CD4-positive, alpha-beta T cell treated with Interleukin-10 for 1 hour (primary cell): ENCODE measurements around the gene SYNGR3.
A peak's percentile ranks its signal among the peaks of the same experiment; 100 is the strongest.
"Not testable (repeated sequence)": the region's sequence is repeated elsewhere in the genome, so short reads cannot be mapped to it uniquely, and the experiment has no call there.

Experiments used
- DNase-seq: peaks from one replicate; pipeline ENCODE4 v3.0.0-alpha.2; 2020

SYNGR3 gene

DNA sequence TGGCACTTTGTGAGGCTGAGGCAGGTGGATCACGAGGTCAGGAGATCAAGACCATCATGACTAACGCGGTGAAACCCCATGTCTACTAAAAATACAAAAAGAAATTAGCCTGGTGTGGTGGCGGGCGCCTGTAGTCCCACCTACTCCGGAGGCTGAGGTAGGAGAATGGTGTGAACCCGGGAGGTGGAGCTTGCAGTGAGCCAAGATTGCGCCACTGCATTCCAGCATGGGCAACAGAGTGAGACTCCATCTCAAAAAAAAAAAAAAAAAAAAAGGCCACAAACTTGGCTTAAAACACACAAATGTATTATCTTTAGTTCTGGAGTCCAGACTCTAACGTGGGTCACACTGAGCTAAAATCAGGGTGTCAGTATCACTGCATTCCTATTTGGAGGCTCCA, 22.0 kb downstream of the SYNGR3 start:
- not testable (repeated sequence) for DNase-seq

DNA sequence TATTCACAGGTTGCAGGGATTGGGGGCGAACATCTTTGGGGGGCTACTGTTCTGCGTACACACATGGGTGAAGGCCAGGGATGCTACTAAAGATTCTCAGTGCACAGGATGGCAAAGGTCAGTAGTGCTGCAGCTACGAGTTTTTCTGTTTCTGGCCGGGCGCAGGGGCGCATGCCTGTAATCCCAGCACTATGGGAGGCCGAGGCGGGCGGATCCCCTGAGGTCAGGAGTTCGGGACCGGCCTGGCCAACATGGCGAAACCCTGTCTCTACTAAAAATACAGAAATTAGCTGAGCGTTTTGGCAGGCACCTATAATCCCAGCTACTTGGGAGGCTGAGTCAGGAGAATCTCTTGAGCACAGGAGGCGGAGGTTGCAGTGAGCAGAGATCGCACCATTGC, 23.8 kb downstream of the SYNGR3 start:
- DNase-seq = no peak

DNA sequence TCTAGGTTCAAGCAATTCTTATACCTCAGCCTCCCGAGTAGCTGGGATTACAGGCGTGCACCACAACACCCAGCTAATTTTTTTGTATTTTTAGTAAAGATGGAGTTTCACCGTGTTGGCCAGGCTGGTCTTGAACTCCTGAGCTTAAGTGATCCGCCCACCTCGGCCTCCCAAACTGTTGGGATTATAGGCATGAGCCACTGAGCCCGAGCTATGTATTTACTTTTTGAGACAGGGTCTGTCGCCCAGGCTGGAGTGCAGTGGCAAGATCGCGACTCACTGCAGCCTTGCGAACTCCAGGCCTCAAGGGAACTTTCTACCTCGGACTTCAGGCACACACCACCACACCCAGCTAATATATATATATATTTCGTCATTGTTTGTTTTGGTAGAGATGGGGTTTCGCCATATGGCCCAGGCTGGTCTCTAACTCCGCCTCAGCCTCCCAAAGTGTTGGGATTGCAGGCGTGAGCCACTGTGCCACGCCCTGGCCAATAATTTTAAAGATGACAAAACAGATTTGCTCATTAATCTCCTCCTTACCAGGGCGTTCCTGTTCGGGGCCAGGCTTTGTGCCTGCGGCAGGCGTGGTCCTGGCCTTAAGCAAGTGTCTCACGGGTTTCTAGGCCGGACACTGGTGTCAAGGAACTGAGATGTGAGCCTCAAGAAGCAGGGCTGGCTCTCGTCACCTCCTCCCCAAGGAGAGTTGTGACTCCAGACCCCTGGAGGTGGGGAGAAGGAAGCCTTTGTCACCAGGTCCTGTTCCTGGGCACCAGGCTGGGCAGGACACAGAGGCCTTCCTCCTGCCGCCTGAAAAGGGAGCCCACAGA, 25.6 kb downstream of the SYNGR3 start:
- DNase-seq = no peak

DNA sequence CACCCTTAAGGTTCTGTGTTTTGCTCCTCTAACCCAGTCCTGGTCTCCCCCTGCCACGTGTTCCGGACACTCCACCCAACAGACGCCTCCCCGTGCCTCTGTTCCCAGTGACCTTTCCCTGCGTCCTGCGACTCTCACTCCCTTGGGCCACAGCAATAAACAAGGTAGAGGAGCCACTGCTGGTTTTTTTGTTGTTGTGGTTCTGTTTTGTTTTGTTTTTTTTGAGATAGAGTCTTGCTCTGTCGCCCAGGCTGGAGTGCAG, 26.1 kb downstream of the SYNGR3 start:
- no peak for DNase-seq

DNA sequence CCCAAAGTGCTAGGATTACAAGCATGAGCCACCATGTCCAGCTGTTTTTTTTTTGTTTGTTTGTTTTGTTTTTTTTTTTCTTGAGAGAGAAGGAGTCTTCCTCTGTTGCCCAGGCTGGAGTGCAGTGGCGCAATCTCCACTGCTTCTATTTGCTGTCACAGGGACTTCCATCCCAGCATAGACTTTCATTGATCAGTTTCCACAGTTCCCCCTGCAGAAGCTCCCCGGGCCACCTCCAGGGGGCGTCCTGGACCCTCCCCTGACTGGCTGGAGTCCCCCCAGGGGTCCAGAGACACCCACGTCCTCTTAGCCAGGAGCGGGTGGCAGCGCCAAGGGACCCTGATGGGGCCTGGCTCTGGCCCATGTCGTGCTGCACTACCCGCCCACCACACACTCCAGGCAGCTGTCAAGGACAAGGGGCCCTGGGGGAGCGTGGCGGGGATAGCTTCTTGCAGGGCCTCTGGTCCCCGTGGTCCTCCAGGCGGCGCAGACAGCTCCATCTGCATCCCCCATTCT, 26.7 kb downstream of the SYNGR3 start:
- DNase-seq = no peak

DNA sequence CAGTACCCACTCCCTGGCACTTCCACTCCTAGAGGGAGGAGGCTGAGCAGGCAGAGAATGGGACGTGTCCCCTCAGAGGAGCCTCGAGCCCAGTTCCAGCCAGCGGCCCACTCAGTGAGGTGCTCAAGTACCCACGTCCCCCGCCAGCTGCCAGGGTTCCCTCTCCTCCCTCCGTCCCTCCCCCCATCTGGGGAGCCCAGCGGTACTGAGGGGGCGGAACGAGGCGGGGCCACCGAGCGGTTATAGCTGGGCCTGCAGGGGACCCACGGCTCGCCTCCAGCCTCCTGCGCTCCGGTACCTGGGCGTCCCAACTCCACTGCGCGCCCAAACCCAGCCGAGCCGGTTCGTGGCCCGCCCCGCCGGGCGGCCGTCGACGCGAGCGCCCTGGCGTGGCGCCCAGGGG, 29.7 kb downstream of the SYNGR3 start, which contains the start of gene NPW:
Gene NPW, plus strand, starts transcription at position 268 of the 403 bp plus-strand sequence.
- no peak for DNase-seq

DNA sequence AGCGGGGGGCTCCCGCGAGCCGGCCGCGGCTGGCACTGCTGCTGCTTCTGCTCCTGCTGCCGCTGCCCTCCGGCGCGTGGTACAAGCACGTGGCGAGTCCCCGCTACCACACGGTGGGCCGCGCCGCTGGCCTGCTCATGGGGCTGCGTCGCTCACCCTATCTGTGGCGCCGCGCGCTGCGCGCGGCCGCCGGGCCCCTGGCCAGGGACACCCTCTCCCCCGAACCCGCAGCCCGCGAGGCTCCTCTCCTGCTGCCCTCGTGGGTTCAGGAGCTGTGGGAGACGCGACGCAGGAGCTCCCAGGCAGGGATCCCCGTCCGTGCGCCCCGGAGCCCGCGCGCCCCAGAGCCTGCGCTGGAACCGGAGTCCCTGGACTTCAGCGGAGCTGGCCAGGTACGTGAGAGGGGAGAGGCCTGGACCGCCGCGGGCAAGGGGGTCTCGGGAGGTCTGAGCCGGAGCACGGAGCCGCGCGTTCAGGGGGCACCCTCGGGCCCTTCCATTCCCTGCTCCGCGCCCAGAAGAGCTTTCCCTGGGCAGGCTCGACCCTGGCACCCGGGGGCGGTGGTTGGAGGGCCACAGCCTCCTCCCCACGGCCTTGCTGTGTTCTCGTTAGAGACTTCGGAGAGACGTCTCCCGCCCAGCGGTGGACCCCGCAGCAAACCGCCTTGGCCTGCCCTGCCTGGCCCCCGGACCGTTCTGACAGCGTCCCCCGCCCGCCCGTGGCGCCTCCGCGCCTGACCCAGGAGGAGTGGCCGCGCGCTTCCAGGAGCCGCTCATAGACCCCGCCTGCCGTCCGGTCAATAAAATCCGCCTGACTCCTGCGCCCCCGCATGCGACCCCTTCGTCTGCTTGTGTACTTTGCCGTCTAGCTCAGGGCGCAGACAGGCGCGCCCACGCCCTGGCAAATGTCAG, 30.4 kb downstream of the SYNGR3 start:
- DNase-seq = no peak

DNA sequence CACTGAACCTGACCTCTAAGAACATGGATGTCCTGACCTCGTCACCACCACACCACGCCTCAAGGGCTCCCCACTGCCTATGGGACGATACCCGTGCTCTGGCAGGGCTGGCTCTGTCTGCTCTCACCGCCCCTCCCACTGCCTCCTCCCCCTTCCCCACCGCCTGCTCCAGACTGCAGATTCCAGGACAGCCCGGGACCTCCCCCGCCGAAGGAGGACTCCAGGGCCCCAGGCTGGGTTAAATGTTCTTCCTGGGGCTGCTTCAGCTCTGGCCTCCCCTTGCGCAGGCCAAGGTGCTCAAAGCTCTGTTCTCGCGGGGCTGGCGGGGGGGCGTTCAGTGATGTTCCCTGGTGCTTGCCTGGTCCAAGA, 32.9 kb downstream of the SYNGR3 start:
- no peak for DNase-seq

DNA sequence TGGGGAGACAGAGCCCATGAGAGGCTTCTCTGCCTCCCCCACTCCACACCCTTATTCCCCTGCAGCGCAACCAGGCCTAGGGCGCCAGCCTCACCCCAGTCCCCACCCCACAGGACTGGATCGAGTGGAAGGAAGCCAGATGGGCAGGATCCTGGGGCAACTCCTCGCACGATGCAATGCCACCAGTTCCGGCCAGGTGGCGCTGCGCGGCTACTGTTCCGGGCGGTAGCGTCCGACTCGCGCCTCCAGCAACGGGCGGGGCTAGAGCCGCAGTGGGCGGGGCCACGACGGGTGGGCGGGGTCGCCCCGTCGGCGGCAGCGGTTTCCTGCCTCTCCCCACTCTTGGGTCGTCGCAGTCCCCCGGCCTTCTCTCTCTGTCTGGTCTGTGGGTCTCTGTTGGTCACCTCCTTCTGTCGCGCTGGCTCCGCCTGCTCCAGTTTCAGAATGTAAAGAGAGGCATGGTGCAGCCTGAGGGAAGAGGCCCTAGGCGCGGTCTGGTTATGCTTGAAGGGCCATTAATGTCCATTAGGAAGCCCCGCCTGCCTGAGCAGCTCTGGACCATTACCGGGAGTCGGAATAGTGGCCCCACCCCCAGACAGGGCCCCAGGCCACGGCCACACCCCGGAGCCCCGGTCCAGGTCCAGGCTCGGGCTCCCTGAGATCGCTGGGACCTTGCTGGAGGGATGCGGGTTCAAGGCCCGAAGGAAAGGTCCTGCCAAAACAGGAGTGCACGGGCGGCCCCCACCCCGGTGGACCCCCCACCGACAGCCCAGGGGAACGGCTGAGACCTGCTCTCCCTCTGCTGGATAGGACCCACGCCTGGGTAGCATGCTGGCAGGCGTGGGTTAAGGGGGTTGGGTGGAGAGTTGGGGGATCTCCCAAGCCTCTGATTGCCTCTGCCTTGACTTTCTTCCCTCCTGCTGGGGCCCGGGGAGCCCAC, 33.6 kb downstream of the SYNGR3 start:
- peak; percentile 96 for DNase-seq

DNA sequence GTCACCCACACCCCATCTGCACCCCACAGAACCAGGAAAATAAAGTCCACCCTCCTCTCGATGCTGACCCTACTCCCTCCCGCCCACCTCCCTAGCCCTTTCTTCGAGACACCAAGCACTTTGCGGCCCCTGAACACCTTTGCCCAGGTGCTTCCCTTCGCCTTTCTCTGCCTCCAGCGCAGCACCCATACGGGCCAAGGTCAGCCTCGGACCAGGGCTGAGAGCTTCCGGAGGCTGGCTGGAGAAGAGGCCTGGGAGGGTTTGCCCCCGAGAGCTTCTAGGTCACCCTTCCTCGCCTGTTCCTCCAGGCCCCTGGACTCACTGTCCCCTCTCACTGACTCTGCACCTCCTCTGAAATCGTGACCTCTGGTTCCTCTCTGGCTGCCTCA, 34.3 kb downstream of the SYNGR3 start:
- no peak for DNase-seq

DNA sequence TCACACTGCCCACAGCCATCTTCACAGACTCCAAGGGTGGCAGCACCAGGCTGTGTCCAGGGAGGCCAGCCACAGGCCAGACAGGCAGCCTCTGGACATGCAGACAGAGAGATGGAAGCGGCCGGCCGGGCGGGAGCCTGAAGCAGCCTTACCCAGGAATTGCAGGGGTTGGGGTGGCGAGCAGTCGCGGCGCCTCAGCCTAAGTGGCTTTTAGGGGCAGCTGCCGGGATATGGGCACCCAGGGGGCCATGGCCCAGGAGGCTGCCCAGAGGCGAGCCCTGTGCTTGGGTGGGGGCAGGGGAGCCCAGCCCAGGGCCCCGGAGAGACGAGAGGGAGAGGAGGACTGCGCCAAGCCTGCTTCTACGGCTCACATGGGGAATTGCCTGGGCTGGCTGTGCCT, 35.5 kb downstream of the SYNGR3 start:
- no peak for DNase-seq

DNA sequence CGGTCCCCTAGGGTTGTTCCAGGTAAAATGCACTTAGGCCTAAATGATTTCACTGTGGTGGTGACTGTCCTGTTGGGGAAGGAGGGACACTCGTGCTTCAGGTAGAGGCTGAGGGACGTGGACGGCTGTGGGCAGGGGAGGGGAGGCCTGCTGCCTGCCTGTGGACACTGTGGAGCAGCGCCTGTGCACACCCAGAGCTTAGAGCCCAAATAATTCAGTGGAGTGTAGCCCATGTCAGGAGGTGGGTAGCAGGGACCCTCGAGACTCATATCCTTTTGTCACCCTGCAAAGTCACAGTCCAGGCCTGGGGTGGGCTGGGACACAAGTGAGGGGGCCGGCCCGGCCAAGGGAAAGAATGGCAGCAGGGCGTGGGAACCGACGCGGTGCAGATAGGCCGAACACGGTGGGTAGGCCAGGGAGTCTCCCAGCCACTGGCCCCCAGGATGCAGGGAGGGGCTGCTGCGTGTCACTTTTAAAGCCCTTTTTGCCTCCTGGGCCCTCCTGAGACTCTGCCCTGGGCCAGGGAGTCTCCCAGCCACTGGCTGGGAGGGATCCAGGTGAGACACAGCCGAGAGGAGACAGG, 36.2 kb downstream of the SYNGR3 start:
- DNase-seq = no peak

DNA sequence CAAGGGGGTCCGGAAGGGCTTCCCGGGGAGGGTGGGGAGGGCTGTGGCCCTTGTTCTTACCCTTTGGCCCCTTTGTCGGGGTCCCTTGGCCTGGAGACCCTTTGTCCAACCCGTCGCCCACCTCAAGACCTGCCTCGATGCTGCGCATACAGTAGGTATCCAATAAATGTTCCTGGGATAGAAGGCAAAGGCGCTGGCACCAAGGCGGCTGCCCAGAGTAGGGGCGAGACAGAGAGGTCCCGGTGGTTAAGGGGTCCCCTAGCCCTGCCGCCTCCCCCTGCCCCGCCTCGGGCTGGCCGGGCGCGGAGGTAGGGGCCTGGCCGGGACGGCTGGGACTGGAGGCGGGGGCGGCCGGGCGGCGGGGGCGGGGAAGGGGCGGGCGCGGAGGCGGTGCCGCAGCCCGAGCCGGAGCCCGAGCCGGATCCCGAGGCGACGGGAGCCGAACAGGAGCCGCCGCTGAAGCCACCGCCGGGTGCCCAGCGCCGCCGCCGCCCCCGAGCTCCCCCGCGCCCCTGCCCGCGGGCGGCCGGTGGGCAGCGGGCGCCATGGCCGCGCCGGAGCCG, 36.8 kb downstream of the SYNGR3 start, which contains the start of gene NHERF2:
Gene NHERF2, plus strand, starts transcription at position 442 of the 563 bp plus-strand sequence. Its CDS starts 104 bp downstream, at position 546.
- peak; percentile 27 for DNase-seq

DNA sequence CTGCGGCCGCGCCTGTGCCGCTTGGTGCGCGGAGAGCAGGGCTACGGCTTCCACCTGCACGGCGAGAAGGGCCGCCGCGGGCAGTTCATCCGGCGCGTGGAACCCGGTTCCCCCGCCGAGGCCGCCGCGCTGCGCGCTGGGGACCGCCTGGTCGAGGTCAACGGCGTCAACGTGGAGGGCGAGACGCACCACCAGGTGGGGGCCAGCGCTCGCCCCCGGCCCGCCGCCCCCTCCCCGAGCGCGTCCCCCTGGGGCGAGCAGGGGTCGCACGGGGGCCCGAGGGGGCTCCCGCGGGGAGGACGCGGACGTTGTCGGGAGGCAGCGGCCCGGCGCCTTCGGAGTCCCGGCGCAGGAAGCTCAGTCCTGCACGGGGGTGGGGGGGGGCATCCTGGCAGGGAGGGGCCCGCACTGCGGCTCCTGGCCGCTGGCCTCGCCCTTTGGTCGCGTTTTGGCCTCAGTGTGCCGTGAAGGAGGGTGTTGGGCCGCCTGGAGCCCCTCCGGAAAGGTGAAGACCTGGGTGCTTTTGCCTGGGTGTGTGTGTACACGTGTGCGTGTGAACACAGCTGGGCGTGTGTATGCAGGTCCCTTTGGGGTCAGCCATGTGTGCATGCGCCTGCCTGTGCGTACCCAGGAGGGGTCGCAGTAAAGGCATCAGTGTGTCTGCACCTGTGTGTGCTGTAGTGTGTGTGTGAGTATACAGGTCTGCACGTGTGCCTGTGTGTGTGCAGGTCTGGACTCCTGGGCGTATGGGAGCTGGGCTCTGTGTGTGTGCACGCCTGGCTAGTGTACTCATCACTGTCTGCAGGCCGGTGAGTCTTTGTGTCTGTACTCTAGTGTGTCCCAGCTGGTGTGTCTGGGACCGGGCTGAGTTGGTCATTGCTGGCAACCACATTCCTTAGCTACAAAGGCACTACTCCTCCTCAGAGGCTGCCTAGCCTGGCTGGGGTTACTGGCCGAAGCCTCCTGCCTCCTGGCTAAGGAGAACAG, 37.5 kb downstream of the SYNGR3 start:
- DNase-seq = peak; percentile 26

DNA sequence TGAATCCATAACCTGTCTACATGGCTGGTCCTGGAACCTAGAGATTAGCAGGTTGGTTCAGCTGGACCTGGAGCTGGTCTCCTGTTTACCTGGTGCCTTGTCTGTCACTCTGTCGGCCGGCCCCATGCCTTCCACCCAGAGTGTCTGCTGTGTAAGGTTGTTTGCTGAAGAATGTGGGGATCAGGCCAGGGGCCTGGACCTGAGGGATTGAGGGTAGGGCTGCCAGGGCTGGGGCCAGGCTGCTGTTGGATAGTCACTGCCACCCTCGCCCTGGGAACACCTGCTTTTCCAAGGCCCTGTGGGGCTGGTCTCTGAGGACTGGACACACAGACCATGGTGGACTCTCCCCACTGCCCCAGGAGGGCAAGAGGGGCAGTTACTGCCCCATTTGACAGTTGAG, 38.4 kb downstream of the SYNGR3 start:
- DNase-seq = no peak

DNA sequence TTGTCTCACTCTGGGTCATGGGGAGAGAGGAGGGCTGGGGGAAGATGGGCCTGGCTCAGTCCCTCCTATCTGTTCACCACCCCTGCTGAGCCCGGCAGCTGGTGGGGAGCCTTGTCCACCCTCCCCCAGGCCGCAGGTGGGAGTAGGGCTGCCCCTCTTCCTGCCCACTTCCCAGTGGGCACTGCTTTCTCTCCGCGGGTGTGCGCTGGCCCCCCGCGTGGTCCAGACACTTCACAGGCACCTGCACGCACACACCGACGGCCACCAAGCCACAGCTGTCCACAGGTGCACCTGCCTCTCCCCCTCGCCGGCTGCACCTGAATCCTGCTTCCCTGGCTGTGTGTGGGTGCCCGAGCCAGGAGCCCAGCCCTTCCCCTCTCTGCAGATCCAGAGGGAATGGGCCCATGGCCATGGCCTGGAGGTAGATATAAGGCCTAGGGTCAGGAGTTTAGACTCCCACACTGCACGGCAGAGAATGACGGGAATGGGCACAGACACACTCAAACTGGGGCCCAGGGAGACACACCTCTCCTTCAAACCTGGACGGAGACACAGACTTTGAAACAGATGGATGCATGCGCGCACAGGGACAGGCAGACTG, 39.0 kb downstream of the SYNGR3 start:
- no peak for DNase-seq

DNA sequence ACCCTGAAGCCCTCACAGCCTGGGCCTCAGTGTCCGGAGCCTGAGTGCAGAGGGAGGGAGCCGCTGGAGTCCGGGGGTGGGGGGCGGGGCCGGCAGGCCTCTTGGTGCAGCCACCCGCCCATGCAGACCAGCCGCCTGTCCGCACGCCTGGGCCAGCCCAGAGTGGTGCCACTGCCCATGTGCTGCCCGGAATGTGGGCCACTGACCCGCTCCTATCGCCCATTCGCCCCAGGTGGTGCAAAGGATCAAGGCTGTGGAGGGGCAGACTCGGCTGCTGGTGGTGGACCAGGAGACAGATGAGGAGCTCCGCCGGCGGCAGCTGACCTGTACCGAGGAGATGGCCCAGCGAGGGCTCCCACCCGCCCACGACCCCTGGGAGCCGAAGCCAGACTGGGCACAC, 39.6 kb downstream of the SYNGR3 start:
- DNase-seq = no peak

DNA sequence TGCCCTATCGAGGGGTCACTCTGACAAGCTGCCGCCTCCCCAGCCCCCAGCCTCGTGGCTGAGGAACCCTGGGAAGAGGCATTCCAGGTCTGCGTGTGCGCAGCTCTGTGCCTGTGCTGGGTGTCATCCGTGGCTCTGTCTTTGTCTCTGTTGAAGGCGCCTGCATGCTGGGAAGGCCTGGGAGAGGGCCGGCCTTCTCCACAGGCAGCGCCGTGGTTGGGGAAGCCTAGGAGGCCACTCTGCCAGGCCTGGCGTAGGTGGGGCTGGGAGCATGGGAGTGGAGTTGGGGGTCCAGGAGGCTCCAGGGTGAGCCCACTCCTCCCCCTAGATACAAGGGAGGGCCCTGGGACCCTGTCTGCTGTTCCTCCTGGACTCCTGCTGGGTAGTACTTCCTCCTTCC, 40.3 kb downstream of the SYNGR3 start:
- no peak for DNase-seq

DNA sequence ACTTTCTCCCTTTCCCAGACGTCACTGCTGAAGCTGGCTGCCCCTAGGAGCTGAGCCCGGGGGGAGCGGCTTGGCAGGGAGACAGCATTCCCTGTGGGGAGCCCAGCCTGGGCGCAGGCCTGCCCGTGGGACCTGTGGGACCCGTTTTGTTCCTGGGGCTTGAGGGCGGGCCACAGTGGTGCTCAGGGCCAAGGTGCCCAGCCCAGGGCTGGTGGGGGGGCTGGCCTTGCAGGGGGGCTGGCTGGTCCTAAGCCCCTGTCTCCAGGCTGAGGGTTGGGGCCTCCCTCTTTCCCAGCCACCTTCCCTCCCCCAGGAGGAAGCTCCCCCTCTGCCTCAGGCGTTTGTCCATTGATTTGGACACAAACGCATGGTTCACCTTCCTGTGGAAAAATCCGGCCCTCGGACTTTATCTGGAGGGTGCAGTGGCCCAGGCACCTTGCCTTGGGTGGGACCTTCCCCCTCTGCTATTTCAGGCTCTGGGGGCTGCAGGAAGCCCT, 41.4 kb downstream of the SYNGR3 start:
- no peak for DNase-seq
